HG02885 (cell line): ENCODE results near the gene RAB19.
"Not testable (repeated sequence)": the region's sequence is repeated elsewhere in the genome, so short reads cannot be mapped to it uniquely, and the experiment has no call there.

ENCODE experiments used
- ATAC-seq: cut with Tn5 transposase; IDR thresholded peaks from one replicate; pipeline ENCODE4 v1.9.1; 2021; ENCODE audit warnings: mild to moderate bottlenecking; ENCODE audit not compliant: unreplicated experiment, poor library complexity

The RAB19 gene

GRCh38 chr7:140448781-140449480 is 45.1 kb downstream of the RAB19 start:
- ATAC-seq, result no peak

DNA sequence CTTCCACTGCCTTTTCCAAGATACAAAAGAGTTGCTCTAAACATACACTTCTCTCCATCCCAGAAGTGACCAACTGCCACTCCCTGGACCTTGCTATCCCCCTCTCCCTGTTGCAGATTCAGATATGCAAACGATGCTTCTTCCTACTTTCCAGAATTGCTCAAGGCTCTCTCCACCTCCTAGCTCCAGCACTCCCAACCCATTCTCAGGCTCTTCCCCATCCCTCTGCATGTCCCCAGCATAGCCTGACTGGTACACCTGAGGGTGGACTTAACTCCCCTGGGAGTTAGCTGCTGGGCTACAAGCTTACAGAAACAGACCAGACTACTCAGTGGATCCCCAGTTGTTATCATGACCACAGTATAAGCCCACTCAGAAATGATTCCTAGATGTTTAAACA is 47.9 kb downstream of the RAB19 start:
- ATAC-seq, result no peak

GRCh38 chr7:140453273-140453672 is 49.4 kb downstream of the RAB19 start:
- no peak for ATAC-seq

DNA sequence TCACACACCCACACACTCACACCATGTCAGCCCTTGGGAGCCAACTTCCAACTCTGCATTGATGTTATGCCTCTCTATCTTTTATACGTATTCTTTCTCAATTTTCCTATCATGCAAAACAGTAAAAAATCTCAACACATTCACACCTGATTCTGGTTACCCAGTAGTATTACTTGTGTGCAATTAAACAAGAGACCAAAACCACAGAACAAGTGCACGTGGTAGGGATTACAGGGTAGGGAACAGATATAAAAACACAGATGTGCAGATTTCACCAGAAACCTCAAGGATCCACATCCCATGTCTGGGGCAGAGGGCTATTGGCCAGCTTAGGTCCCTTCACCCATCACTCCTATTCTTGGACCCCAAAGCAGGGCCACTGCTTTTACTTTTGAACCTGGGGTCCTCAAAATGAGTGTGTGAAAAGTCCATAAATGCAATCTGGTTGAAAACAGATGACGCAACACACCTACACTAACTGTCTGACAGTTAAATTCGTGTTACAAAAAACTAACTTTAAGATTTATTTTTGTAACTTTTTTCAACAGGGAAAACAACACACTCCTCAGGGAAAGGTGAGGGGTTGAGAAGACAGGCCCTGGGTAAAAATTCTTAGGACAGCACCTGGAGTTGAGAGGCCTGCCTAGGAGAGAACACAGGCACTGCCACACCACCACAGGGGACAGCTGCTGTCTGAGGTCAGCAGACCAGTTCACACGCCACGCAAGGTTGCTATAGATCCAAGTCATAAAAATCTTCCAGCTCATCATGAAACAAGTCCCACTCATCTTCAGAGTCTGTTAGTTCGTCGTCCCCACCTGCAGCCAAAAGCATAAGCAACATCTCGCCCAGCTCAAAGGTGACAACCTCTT is 50.2 kb downstream of the RAB19 start:
- not testable (repeated sequence) for ATAC-seq

GRCh38 chr7:140454657-140455015 is 50.8 kb downstream of the RAB19 start:
- no peak for ATAC-seq

- no peak for ATAC-seq
These were observed 51.9 kb downstream of the RAB19 start for GRCh38 chr7:140455743-140456142.

DNA sequence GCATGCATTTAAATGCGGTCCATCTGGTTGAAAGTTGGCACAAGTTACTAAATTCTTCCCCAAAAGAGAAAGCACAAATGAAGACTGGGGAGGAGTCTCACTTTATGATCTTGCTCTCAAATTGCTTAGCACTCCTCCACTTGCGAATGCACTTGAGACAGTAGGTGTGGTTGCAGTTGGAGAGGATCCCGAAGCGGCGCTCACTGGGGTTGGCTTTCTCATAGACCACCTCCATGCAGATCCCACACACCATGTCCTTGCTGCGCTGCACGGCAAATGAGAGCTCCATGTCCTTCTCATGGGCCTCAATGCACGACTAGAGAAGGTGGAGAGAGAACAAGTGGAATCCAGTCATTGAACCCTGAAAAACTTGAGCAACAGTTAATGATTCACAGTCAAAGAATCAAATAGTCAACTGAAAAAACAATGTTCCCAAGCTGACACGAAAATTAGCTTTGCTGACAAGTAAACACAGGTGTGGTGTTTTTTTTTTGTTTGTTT is 52.7 kb downstream of the RAB19 start:
- no peak for ATAC-seq

DNA sequence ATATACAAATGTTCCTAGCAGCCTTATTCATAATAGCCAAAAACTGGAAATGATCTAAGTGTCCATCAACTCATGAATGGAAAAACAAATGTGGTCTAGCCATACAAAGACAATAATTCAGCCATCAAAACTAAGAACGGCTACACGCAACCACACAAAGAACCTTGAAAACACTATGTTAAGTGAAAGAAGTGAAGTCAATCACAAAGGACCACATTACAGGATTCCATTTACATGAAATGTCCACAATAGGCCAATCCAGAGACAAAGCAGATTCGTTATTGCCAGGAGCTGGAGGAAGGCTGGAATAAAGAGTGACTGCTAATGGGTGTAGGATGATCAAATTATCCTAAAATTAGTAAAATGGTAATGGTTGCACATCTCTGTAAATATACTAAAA is 54.3 kb downstream of the RAB19 start:
- no peak for ATAC-seq

DNA sequence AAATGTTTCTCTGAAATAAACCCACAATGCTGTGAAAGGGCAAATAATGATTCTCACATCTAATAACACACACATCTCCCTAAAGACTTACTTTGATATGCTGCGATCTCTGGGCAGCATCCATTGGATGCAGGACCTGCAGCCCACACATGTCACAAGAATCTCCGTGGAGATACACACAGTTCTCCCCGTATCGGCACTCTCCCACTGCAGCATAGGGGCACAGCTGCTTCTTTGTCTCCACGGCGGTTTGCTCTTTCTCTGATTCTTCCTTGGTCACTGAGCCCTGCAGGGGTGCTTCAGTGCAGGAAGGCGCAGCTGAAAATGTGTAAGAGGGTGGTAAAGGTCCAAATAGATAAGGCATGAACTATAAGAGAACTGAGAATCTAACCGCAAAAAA is 55.1 kb downstream of the RAB19 start:
- no peak for ATAC-seq

GRCh38 chr7:140463111-140463510 is 59.3 kb downstream of the RAB19 start:
- ATAC-seq, result no peak

DNA sequence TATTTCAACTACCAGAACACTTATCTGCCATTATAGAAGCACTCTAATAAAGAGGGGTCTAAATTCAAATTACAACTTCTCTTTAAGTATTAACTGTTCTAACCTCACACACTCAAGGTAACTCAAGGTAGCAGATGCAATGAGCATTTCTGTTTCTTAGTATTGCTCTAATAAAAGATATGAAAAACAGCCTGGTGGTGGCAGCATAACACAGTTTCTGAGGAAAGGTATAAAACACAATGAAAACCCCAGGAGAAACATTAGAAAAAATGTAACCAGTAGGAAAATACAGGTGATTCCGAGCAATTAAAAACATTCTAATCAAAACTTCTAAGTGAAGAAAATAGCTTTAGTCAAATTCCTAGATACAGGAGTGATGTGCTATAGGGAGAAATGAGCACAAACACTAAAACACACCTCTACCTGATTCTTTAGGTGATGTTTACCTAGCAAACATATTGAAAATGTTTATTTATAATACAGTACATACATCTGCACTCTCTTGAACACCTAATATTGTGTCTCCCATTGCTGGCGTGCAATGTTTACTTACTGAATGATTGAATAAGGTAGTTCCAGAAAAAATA is 72.0 kb downstream of the RAB19 start:
- no peak for ATAC-seq

DNA sequence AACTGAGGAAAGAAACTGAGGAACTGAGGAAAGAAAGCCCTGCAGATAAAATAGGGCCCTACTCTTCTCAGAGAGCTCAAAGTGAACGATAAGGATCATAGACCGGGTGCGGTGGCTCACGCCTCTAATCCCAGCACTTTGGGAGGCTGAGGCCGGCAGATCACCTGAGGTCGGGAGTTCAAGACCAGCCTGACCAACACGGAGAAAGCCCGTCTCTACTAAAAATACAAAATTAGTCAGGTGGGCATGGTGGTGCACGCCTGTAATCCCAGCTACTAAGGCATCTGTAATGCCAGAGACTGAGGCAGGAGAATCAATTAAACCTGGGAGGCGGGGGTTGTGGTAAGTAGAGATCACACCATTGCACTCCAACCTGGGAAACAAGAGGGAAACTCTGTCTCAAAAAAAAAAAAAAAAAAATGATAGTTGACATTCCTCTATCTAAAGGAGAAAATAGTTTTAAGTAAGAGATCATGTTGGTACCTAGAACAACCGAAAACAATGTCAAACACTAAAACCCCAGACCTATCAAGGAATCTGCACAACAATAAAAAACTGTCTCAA is 72.9 kb downstream of the RAB19 start:
- no peak for ATAC-seq
